ENCODE data around the gene CAMSAP1. TPM values are rescaled to one million over a fixed set of nuclear protein-coding genes. Genes with fewer than 3 reads are reported as not detected.

Gene CAMSAP1
- total RNA-seq, 1 experiment from 2014 or later, result 16.7 TPM

GRCh38 chr9:135770203-135770535 is 137.2 kb downstream of the CAMSAP1 start:
- intact Hi-C loops (cut with micrococcal nuclease; ENCODE audit: unreplicated experiment), result no loop called here
- ChIA-PET POLR2A (ENCODE audit: unreplicated experiment) (no interaction called here), CTCF (interaction anchor here (0.7 kb wide), 1 partner anchor 167 kb away, joined by 4 read pairs; no protein-coding TSS in a partner anchor)
- no peaks in the 10 kb centered on the region for H3K9me2 ChIP-seq (ENCODE audit: insufficient read depth)
- H3K4me1 ChIP-seq (replicated peaks; ENCODE audit: insufficient read depth), result no peaks in the 10 kb centered on the region
- no peak overlapping the region for H3K4me3 ChIP-seq
- H3K79me2 ChIP-seq (ENCODE audit: low read depth), result no peaks in the 10 kb centered on the region
- H3K27me3 ChIP-seq (ENCODE audit: insufficient read depth, low read depth), result peaks cover 2% of the 10 kb centered on the region; the same call in 1 of the 2 replicates
- DNase-seq, result no peak
- no peak overlapping the region for H3K27ac ChIP-seq
- no peaks in the 10 kb centered on the region for H3F3A ChIP-seq (ENCODE audit: insufficient read depth, low read depth)
- H3K36me3 ChIP-seq (ENCODE audit: low read depth), result no peaks in the 10 kb centered on the region
- BruUV-seq (replicated peaks), result no TSS peak
- TF ChIP-seq, protein P1, sequence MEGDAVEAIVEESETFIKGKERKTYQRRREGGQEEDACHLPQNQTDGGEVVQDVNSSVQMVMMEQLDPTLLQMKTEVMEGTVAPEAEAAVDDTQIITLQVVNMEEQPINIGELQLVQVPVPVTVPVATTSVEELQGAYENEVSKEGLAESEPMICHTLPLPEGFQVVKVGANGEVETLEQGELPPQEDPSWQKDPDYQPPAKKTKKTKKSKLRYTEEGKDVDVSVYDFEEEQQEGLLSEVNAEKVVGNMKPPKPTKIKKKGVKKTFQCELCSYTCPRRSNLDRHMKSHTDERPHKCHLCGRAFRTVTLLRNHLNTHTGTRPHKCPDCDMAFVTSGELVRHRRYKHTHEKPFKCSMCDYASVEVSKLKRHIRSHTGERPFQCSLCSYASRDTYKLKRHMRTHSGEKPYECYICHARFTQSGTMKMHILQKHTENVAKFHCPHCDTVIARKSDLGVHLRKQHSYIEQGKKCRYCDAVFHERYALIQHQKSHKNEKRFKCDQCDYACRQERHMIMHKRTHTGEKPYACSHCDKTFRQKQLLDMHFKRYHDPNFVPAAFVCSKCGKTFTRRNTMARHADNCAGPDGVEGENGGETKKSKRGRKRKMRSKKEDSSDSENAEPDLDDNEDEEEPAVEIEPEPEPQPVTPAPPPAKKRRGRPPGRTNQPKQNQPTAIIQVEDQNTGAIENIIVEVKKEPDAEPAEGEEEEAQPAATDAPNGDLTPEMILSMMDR (conservative IDR thresholded peaks at IDR 0.05), result no peak
- TF ChIP-seq EZH2 (IDR thresholded peaks at IDR 0.05; ENCODE audit: low read depth), result no peak
- H3K9me3 ChIP-seq (ENCODE audit: insufficient read depth, low read depth), result no peaks in the 10 kb centered on the region
- no peaks in the 10 kb centered on the region for H4K20me1 ChIP-seq (ENCODE audit: insufficient read depth)
- no peak overlapping the region for H2AFZ ChIP-seq
- no peak overlapping the region for H3K4me2 ChIP-seq

GRCh38 chr9:135769489-135770202 is 137.7 kb downstream of the CAMSAP1 start:
- Histone ChIP-seq H3K9me2 (ENCODE audit: insufficient read depth) (no peaks in the 10 kb centered on the region), H3K4me2 (no peak overlapping the region), H3K79me2 (ENCODE audit: low read depth) (no peaks in the 10 kb centered on the region), H3K9me3 (ENCODE audit: insufficient read depth, low read depth) (no peaks in the 10 kb centered on the region), H2AFZ (no peak overlapping the region), H3K4me1 (replicated peaks; ENCODE audit: insufficient read depth) (no peaks in the 10 kb centered on the region), H3F3A (ENCODE audit: insufficient read depth, low read depth) (no peaks in the 10 kb centered on the region), H3K4me3 (no peak overlapping the region), H3K36me3 (ENCODE audit: low read depth) (no peaks in the 10 kb centered on the region), H3K27ac (no peak overlapping the region), H4K20me1 (ENCODE audit: insufficient read depth) (no peaks in the 10 kb centered on the region), H3K27me3 (ENCODE audit: insufficient read depth, low read depth) (peaks cover 7% of the 10 kb centered on the region)
- ChIA-PET POLR2A (ENCODE audit: unreplicated experiment) (no interaction called here), CTCF (no interaction called here)
- no TSS peak for BruUV-seq (replicated peaks)
- no peak for DNase-seq
- intact Hi-C loops (cut with micrococcal nuclease; ENCODE audit: unreplicated experiment), result no loop called here
- TF ChIP-seq EZH2 (IDR thresholded peaks at IDR 0.05; ENCODE audit: low read depth), result no peak
- TF ChIP-seq, protein P1 (conservative IDR thresholded peaks at IDR 0.05), result no peak

- H3K9me3 ChIP-seq (ENCODE audit: insufficient read depth, low read depth), result no peaks in the 10 kb centered on the region
- H2AFZ ChIP-seq, result no peak overlapping the region
- no peak overlapping the region for H3K27ac ChIP-seq
- H3K4me2 ChIP-seq, result no peak overlapping the region
- TF ChIP-seq, protein P1 (conservative IDR thresholded peaks at IDR 0.05), result no peak
- no peak for TF ChIP-seq EZH2 (IDR thresholded peaks at IDR 0.05; ENCODE audit: low read depth)
- no peaks in the 10 kb centered on the region for H4K20me1 ChIP-seq (ENCODE audit: insufficient read depth)
- H3K36me3 ChIP-seq (ENCODE audit: low read depth), result no peaks in the 10 kb centered on the region
- ChIA-PET POLR2A (ENCODE audit: unreplicated experiment) (no interaction called here), CTCF (no interaction called here)
- no peaks in the 10 kb centered on the region for H3F3A ChIP-seq (ENCODE audit: insufficient read depth, low read depth)
- no peak for DNase-seq
- H3K4me1 ChIP-seq (replicated peaks; ENCODE audit: insufficient read depth), result no peaks in the 10 kb centered on the region
- H3K79me2 ChIP-seq (ENCODE audit: low read depth), result no peaks in the 10 kb centered on the region
- BruUV-seq (replicated peaks), result no TSS peak
- H3K27me3 ChIP-seq (ENCODE audit: insufficient read depth, low read depth), result peaks cover 17% of the 10 kb centered on the region
- intact Hi-C loops (cut with micrococcal nuclease; ENCODE audit: unreplicated experiment), result no loop called here
- H3K9me2 ChIP-seq (ENCODE audit: insufficient read depth), result no peaks in the 10 kb centered on the region
- no peak overlapping the region for H3K4me3 ChIP-seq
Observed at GRCh38 chr9:135768516-135769218, 138.7 kb downstream of the CAMSAP1 start.

Data from PC-9 (cell line).